ENCODE data around the gene ZCCHC14. TPM values are rescaled to one million over a fixed set of nuclear protein-coding genes. Genes with fewer than 3 reads are reported as not detected.

ZCCHC14 gene
- total RNA-seq, 1 experiment from 2014 or later = not detected

DNA sequence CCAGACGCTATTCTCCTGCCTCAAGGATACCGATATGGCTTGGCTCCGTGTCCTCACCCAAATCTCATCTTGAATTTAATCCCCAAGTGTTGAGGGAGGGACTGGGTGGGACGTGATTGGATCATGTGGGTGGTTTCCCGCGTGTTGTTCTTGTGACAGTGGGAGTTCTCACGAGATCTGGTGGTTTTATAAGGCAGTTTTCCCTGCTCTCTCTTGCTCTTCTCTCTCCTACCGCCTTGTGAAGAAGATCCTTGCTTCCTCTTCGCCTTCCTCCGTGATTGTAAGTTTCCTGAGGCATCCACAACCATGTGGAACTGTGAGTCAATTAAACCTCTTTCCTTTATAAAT lies 43.9 kb upstream of the ZCCHC14 start:
- DNase-seq = no peak
- Histone ChIP-seq H3K4me2 (ENCODE audit: low read depth, low read length, poor library complexity, severe bottlenecking) (no peak overlapping the region), H3K9ac (ENCODE audit: low read length) (no peak overlapping the region), H3K9me2 (replicated peaks; ENCODE audit: insufficient read depth, low read length) (no peaks in the 10 kb centered on the region), H3K36me3 (ENCODE audit: insufficient read depth, low read length) (no peaks in the 10 kb centered on the region), H3K27me3 (ENCODE audit: low read length) (no peaks in the 10 kb centered on the region), H3K4me1 (ENCODE audit: low read length) (no peaks in the 10 kb centered on the region), H3K27ac (ENCODE audit: low read length) (no peak overlapping the region), H4K20me1 (ENCODE audit: insufficient read depth, low read depth, low read length) (no peaks in the 10 kb centered on the region), H3K4me3 (ENCODE audit: low read length) (no peak overlapping the region), H2AFZ (ENCODE audit: low read length) (no peak overlapping the region), H3K79me2 (ENCODE audit: low read length) (no peaks in the 10 kb centered on the region), H3K9me3 (ENCODE audit: low read length) (peaks cover 8% of the 10 kb centered on the region; the same call in 1 of the 2 replicates)

DNA sequence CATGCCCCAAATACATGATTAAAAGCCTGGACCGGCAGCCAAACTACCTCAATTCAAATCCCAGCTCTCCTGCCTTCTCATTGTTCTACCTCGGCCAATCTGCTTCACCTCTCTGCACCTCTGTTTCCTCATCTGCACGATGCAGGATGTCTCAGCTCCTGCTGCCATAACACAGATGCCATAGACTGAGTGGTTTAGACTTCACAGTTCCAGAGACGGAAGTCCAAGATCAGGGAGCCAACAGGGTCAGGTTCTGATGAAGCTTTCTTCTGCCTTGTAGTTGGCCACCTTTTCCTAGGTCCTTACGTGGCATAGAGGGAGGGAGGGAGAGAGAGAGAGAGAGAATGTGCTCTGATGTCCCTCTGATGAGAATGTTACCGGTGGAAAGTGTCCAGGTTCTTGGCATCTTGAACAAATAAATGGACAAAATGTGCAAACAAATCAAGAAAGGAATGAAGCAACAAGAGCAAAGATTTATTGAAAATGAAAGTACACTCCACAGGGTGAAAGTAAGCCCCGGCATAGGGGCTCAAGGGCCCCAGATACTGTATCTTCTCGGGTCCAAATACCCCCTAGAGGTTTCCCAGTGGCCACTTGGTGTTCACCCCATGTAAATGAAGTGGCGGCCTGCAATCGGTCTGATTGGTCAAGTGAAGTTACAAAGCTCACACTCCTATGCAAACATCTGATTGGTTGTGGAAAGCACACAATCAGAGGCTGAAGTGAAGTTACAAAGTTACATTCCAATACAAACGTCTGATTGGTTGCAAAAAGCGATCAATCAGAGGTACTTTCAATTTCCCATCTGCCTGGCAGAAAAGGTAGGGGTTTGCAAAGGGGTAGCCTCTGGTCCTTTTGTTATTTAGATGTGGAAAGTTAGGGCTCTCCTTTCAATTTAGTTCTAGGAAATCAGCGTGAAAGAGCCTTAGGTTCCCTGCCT lies 43.3 kb upstream of the ZCCHC14 start:
- no peak overlapping the region for H3K9ac ChIP-seq (ENCODE audit: low read length)
- no peaks in the 10 kb centered on the region for H3K27me3 ChIP-seq (ENCODE audit: low read length)
- no peaks in the 10 kb centered on the region for H3K36me3 ChIP-seq (ENCODE audit: insufficient read depth, low read length)
- H3K9me2 ChIP-seq (replicated peaks; ENCODE audit: insufficient read depth, low read length) = no peaks in the 10 kb centered on the region
- H3K4me1 ChIP-seq (ENCODE audit: low read length) = no peaks in the 10 kb centered on the region
- no peak overlapping the region for H2AFZ ChIP-seq (ENCODE audit: low read length)
- H3K4me2 ChIP-seq (ENCODE audit: low read depth, low read length, poor library complexity, severe bottlenecking) = no peak overlapping the region
- H3K4me3 ChIP-seq (ENCODE audit: low read length) = no peak overlapping the region
- H3K79me2 ChIP-seq (ENCODE audit: low read length) = no peaks in the 10 kb centered on the region
- peaks cover 8% of the 10 kb centered on the region; the same call in 1 of the 2 replicates for H3K9me3 ChIP-seq (ENCODE audit: low read length)
- no peak for DNase-seq
- H3K27ac ChIP-seq (ENCODE audit: low read length) = no peak overlapping the region
- H4K20me1 ChIP-seq (ENCODE audit: insufficient read depth, low read depth, low read length) = no peaks in the 10 kb centered on the region

GRCh38 chr16:87535457-87535854 lies 42.6 kb upstream of the ZCCHC14 start:
- H3K36me3 ChIP-seq (ENCODE audit: insufficient read depth, low read length) = no peaks in the 10 kb centered on the region
- DNase-seq = no peak
- no peak overlapping the region for H3K27ac ChIP-seq (ENCODE audit: low read length)
- no peak overlapping the region for H3K9ac ChIP-seq (ENCODE audit: low read length)
- H2AFZ ChIP-seq (ENCODE audit: low read length) = no peak overlapping the region
- H3K4me1 ChIP-seq (ENCODE audit: low read length) = no peaks in the 10 kb centered on the region
- H3K9me3 ChIP-seq (ENCODE audit: low read length) = peaks cover 8% of the 10 kb centered on the region; the same call in 1 of the 2 replicates
- H4K20me1 ChIP-seq (ENCODE audit: insufficient read depth, low read depth, low read length) = no peaks in the 10 kb centered on the region
- H3K4me2 ChIP-seq (ENCODE audit: low read depth, low read length, poor library complexity, severe bottlenecking) = no peak overlapping the region
- no peaks in the 10 kb centered on the region for H3K27me3 ChIP-seq (ENCODE audit: low read length)
- H3K9me2 ChIP-seq (replicated peaks; ENCODE audit: insufficient read depth, low read length) = no peaks in the 10 kb centered on the region
- no peaks in the 10 kb centered on the region for H3K79me2 ChIP-seq (ENCODE audit: low read length)
- no peak overlapping the region for H3K4me3 ChIP-seq (ENCODE audit: low read length)

GRCh38 chr16:87534751-87535150 lies 41.9 kb upstream of the ZCCHC14 start:
- Histone ChIP-seq H3K27me3 (ENCODE audit: low read length) (no peaks in the 10 kb centered on the region), H3K4me1 (ENCODE audit: low read length) (no peaks in the 10 kb centered on the region), H2AFZ (ENCODE audit: low read length) (no peak overlapping the region), H4K20me1 (ENCODE audit: insufficient read depth, low read depth, low read length) (no peaks in the 10 kb centered on the region), H3K4me3 (ENCODE audit: low read length) (no peak overlapping the region), H3K9ac (ENCODE audit: low read length) (no peak overlapping the region), H3K9me2 (replicated peaks; ENCODE audit: insufficient read depth, low read length) (no peaks in the 10 kb centered on the region), H3K9me3 (ENCODE audit: low read length) (peaks cover 8% of the 10 kb centered on the region; the same call in 1 of the 2 replicates), H3K79me2 (ENCODE audit: low read length) (no peaks in the 10 kb centered on the region), H3K4me2 (ENCODE audit: low read depth, low read length, poor library complexity, severe bottlenecking) (no peak overlapping the region), H3K36me3 (ENCODE audit: insufficient read depth, low read length) (no peaks in the 10 kb centered on the region), H3K27ac (ENCODE audit: low read length) (no peak overlapping the region)
- DNase-seq = no peak

DNA sequence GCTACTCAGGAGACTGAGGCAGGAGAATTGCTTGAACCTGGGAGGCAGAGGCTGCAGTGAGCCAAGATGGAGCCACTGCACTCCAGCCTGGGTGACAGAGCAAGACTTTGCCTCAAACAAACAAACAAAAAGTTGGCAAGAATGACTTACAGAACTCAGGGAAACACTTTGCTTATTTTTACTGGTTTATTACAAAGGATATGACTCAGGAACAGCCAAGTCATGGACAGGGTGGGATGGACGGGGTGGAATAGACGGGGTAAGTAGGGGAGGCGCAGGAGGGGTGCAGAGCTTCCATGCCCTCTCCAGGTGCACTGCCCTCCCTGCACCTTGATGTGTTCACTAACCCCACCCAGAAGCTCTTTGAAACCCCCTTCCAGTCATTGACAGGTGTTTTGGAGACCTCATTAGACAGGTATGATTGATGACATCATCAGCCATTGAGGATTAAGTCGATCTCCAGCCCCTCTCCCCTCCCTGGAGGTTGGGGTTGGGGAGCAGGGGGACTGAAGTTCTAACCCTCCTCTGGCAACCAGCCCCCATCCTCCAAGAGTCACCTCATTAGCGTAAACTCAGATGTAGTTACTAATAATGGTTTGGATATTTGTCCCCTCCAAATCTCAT lies 41.3 kb upstream of the ZCCHC14 start:
- Histone ChIP-seq H3K27ac (ENCODE audit: low read length) (no peak overlapping the region), H3K79me2 (ENCODE audit: low read length) (no peaks in the 10 kb centered on the region), H2AFZ (ENCODE audit: low read length) (no peak overlapping the region), H3K27me3 (ENCODE audit: low read length) (no peaks in the 10 kb centered on the region), H3K9ac (ENCODE audit: low read length) (no peak overlapping the region), H3K4me2 (ENCODE audit: low read depth, low read length, poor library complexity, severe bottlenecking) (no peak overlapping the region), H4K20me1 (ENCODE audit: insufficient read depth, low read depth, low read length) (no peaks in the 10 kb centered on the region), H3K4me1 (ENCODE audit: low read length) (no peaks in the 10 kb centered on the region), H3K4me3 (ENCODE audit: low read length) (no peak overlapping the region), H3K9me2 (replicated peaks; ENCODE audit: insufficient read depth, low read length) (no peaks in the 10 kb centered on the region), H3K9me3 (ENCODE audit: low read length) (peaks cover 8% of the 10 kb centered on the region; the same call in 1 of the 2 replicates), H3K36me3 (ENCODE audit: insufficient read depth, low read length) (no peaks in the 10 kb centered on the region)
- DNase-seq = no peak

GRCh38 chr16:87533061-87533460 lies 40.2 kb upstream of the ZCCHC14 start:
- H3K4me2 ChIP-seq (ENCODE audit: low read depth, low read length, poor library complexity, severe bottlenecking) = no peak overlapping the region

GRCh38 chr16:87531418-87531817 lies 38.6 kb upstream of the ZCCHC14 start:
- H3K36me3 ChIP-seq (ENCODE audit: insufficient read depth, low read length) = no peaks in the 10 kb centered on the region
- no peaks in the 10 kb centered on the region for H3K27me3 ChIP-seq (ENCODE audit: low read length)
- no peak overlapping the region for H3K9ac ChIP-seq (ENCODE audit: low read length)
- H3K27ac ChIP-seq (ENCODE audit: low read length) = no peak overlapping the region
- H3K9me2 ChIP-seq (replicated peaks; ENCODE audit: insufficient read depth, low read length) = no peaks in the 10 kb centered on the region
- DNase-seq = no peak
- no peaks in the 10 kb centered on the region for H4K20me1 ChIP-seq (ENCODE audit: insufficient read depth, low read depth, low read length)
- H3K4me3 ChIP-seq (ENCODE audit: low read length) = no peak overlapping the region
- no peaks in the 10 kb centered on the region for H3K4me1 ChIP-seq (ENCODE audit: low read length)
- H3K79me2 ChIP-seq (ENCODE audit: low read length) = no peaks in the 10 kb centered on the region
- H3K9me3 ChIP-seq (ENCODE audit: low read length) = peaks cover 8% of the 10 kb centered on the region; the same call in 1 of the 2 replicates
- H3K4me2 ChIP-seq (ENCODE audit: low read depth, low read length, poor library complexity, severe bottlenecking) = no peak overlapping the region
- H2AFZ ChIP-seq (ENCODE audit: low read length) = no peak overlapping the region

More at GRCh38 chr16:87533061-87533460, 40.2 kb upstream of the ZCCHC14 start:
- Histone ChIP-seq H3K27me3 (ENCODE audit: low read length) (no peaks in the 10 kb centered on the region), H3K9ac (ENCODE audit: low read length) (no peak overlapping the region), H3K27ac (ENCODE audit: low read length) (no peak overlapping the region), H3K9me3 (ENCODE audit: low read length) (peaks cover 8% of the 10 kb centered on the region; the same call in 1 of the 2 replicates), H3K79me2 (ENCODE audit: low read length) (no peaks in the 10 kb centered on the region), H3K4me3 (ENCODE audit: low read length) (no peak overlapping the region), H4K20me1 (ENCODE audit: insufficient read depth, low read depth, low read length) (no peaks in the 10 kb centered on the region), H3K9me2 (replicated peaks; ENCODE audit: insufficient read depth, low read length) (no peaks in the 10 kb centered on the region), H2AFZ (ENCODE audit: low read length) (no peak overlapping the region), H3K4me1 (ENCODE audit: low read length) (no peaks in the 10 kb centered on the region), H3K36me3 (ENCODE audit: insufficient read depth, low read length) (no peaks in the 10 kb centered on the region)
- DNase-seq = no peak

All from Karpas-422 (cell line).